Measurements from ENCODE around the gene C6orf58. TPM values are rescaled to one million over a fixed set of nuclear protein-coding genes. Genes with fewer than 3 reads are reported as not detected.

The C6orf58 gene
- total and polyA plus RNA-seq, 10 of the 15 experiments (the other 5 are each of a cell fraction or from before 2014, with no cell fraction given): 0.06 to 0.43 (median 0.12) TPM; not detected in 2

GRCh38 chr6:127578900-127579299 lies 1.9 kb downstream of the C6orf58 start (continued):
- TF ChIP-seq ZNF592 (IDR thresholded peaks at IDR 0.05) (no peak), CBX3 (IDR thresholded peaks at IDR 0.05; ENCODE audit: borderline replicate concordance, low read depth) (no peak), ZBED1 (IDR thresholded peaks at IDR 0.05; ENCODE audit: borderline replicate concordance) (no peak), SIN3A (IDR thresholded peaks at IDR 0.05; ENCODE audit: low read depth, low read length) (no peak)

GRCh38 chr6:127581576-127581975 lies 4.6 kb downstream of the C6orf58 start:
- Histone ChIP-seq H3K4me3 (no peak overlapping the region), H2AFZ (ENCODE audit: control insufficient read depth, low read depth, low read length) (no peak overlapping the region; the same call in 1 of the 2 replicates), H3K9ac (ENCODE audit: control insufficient read depth, insufficient read depth, low read length) (no peak overlapping the region), H3K36me3 (ENCODE audit: control insufficient read depth in 2 of 2, insufficient read depth in 2 of 2, low read length in 1 of 2) (no peaks in the 10 kb centered on the region), H3K4me2 (ENCODE audit: control insufficient read depth, insufficient read depth) (no peak overlapping the region), H3K27me3 (replicated peaks in 1 of 2; ENCODE audit: control insufficient read depth in 2 of 2, insufficient read depth in 2 of 2, low read length in 1 of 2) (no peaks in the 10 kb centered on the region), H3K9me3 (replicated peaks; ENCODE audit: control insufficient read depth, insufficient read depth, low read length) (no peaks in the 10 kb centered on the region), H4K20me1 (ENCODE audit: control insufficient read depth, insufficient read depth) (no peaks in the 10 kb centered on the region), H3K79me2 (ENCODE audit: control insufficient read depth, insufficient read depth, low read length) (no peaks in the 10 kb centered on the region), H3K27ac (ENCODE audit: control insufficient read depth, insufficient read depth) (no peak overlapping the region), H3K4me1 (ENCODE audit: control insufficient read depth, insufficient read depth, low read length) (no peaks in the 10 kb centered on the region)
- DNase-seq (ENCODE audit: low read depth, low spot score) (no peak), FAIRE-seq (peak; percentile 59), ATAC-seq (peak; percentile 65)
- in situ Hi-C loops (cut with MboI): no loop called here
- BruUV-seq (replicated peaks): no TSS peak
- CTCF ChIA-PET: interaction anchor here (1.2 kb wide), 1 partner anchor 11 kb away, joined by 3 read pairs; no protein-coding TSS in a partner anchor
- intact Hi-C loops (cut with micrococcal nuclease; ENCODE audit: unreplicated experiment): no loop called here
- POLR2A ChIA-PET: no interaction called here
- TF ChIP-seq EP300 (IDR thresholded peaks at IDR 0.05; ENCODE audit: borderline replicate concordance in 1 of 2, control insufficient read depth in 1 of 2, low read depth in 2 of 2, low read length in 2 of 2) (no peak), SRF (IDR thresholded peaks at IDR 0.05; ENCODE audit: low read depth in 2 of 2, low read length in 2 of 2) (0 out of 4 replicates have a peak, but pooled peaks of 1 of the 2 experiments have one; percentile 8)
- SMC1A ChIA-PET (ENCODE audit: uncharacterized antibody, unreplicated experiment): no interaction called here
- RAD21 ChIA-PET (ENCODE audit: unreplicated experiment): no interaction called here
